ENCODE measurements around the gene BUD23. TPM values are rescaled to one million over a fixed set of nuclear protein-coding genes. Genes with fewer than 3 reads are reported as not detected.

Gene BUD23
- total and polyA plus RNA-seq, 9 of the 15 experiments (the other 6 are each of a cell fraction or from before 2014, with no cell fraction given), result 79.5 to 270 (median 150) TPM

DNA sequence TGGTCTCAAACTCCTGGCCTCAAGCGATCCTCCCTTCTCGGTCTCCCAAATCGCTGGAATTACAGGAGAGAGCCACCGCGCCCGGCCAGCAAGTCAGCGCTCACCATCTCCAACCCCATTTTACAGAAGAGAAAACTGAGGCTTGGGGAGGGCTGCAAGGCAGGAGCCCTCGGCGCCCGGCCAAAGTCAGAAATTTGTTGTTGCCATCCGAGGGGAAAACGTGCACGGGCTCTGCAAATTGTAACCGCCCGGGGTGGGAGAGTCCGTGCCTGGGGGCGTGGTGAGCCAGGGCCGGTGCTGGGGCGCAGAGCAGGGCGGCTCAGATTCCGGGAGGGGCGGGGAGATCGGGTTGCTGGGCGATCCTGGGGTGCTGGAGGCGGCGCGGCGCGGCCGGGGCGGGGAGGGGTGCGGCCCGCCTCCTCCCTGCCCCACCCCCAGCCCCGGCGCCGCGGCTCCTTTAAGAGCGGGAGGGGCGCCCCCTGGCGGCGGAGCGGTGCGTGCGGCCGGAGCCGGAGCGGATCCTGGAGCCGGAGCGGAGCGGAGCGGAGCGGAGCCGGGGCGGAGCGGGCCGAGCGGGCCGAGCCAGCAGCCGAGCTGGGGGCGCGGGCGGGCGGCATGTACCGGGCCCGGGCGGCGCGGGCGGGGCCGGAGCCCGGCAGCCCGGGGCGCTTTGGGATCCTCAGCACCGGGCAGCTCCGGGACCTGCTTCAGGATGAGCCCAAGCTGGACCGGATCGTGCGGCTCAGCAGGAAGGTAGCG lies 15.9 kb upstream of the BUD23 start, which contains the start of gene VPS37D (continued):
- TF ChIP-seq ZNF764 (CRISPR knock-in tag; IDR thresholded peaks at IDR 0.05; ENCODE audit: low read depth), result no peak
- peak; percentile 90 for TF ChIP-seq NCOA4 (IDR thresholded peaks at IDR 0.05; ENCODE audit: partially characterized antibody)
- no peak for TF ChIP-seq ZNF23 (CRISPR knock-in tag; IDR thresholded peaks at IDR 0.05)
- TF ChIP-seq TAF15 (IDR thresholded peaks at IDR 0.05; ENCODE audit: low read depth, low read length), result no peak
- peak in 1 of 2 experiments; percentile 50; a peak in 2 of 4 replicates for TF ChIP-seq FOXK2 (conservative IDR thresholded peaks at IDR 0.05 in 1 of 2, IDR thresholded peaks at IDR 0.05 in 1 of 2; ENCODE audit: low read depth in 2 of 2)
- no peak for TF ChIP-seq PPARD (CRISPR knock-in tag; IDR thresholded peaks at IDR 0.05)
- TF ChIP-seq TBP (optimal IDR thresholded peaks at IDR 0.05; ENCODE audit: low read depth, low read length), result peak; percentile 87
- peak; percentile 58; the same call in 1 of the 2 replicates for TF ChIP-seq POLR2G (IDR thresholded peaks at IDR 0.05; ENCODE audit: low read depth, low read length)
- TF ChIP-seq, protein P1, sequence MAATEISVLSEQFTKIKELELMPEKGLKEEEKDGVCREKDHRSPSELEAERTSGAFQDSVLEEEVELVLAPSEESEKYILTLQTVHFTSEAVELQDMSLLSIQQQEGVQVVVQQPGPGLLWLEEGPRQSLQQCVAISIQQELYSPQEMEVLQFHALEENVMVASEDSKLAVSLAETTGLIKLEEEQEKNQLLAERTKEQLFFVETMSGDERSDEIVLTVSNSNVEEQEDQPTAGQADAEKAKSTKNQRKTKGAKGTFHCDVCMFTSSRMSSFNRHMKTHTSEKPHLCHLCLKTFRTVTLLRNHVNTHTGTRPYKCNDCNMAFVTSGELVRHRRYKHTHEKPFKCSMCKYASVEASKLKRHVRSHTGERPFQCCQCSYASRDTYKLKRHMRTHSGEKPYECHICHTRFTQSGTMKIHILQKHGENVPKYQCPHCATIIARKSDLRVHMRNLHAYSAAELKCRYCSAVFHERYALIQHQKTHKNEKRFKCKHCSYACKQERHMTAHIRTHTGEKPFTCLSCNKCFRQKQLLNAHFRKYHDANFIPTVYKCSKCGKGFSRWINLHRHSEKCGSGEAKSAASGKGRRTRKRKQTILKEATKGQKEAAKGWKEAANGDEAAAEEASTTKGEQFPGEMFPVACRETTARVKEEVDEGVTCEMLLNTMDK (IDR thresholded peaks at IDR 0.05; ENCODE audit: borderline replicate concordance, insufficient read depth, low read depth, low read length, poor library complexity, severe bottlenecking), result peak; percentile 99
- TF ChIP-seq MEF2A (IDR thresholded peaks at IDR 0.05; ENCODE audit: control insufficient read depth, low read depth, low read length), result 0 out of 2 replicates have a peak, but pooled peaks have one; percentile 24
- no peak for TF ChIP-seq DDX20 (tag; IDR thresholded peaks at IDR 0.05; ENCODE audit: low read depth)
- TF ChIP-seq CHD4 (IDR thresholded peaks at IDR 0.05; ENCODE audit: insufficient read depth, insufficient replicate concordance, low read depth, low read length, poor library complexity, severe bottlenecking), result peak; percentile 100
- TF ChIP-seq, protein P2, sequence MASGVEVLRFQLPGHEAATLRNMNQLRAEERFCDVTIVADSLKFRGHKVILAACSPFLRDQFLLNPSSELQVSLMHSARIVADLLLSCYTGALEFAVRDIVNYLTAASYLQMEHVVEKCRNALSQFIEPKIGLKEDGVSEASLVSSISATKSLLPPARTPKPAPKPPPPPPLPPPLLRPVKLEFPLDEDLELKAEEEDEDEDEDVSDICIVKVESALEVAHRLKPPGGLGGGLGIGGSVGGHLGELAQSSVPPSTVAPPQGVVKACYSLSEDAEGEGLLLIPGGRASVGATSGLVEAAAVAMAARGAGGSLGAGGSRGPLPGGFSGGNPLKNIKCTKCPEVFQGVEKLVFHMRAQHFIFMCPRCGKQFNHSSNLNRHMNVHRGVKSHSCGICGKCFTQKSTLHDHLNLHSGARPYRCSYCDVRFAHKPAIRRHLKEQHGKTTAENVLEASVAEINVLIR (CRISPR knock-in tag; IDR thresholded peaks at IDR 0.05), result no peak
- peak; percentile 44 for TF ChIP-seq ZFP36 (IDR thresholded peaks at IDR 0.05; ENCODE audit: low read depth, low read length, partially characterized antibody)
- TF ChIP-seq MAZ (CRISPR knock-in tag; conservative IDR thresholded peaks at IDR 0.05 in 1 of 2, IDR thresholded peaks at IDR 0.05 in 1 of 2), result peak; percentile 89 to 95; a peak in 3 of 4 replicates
- peak; percentile 46 for TF ChIP-seq TAF1 (IDR thresholded peaks at IDR 0.05; ENCODE audit: control insufficient read depth, extremely low read depth, insufficient read depth, low read length, severe bottlenecking)
- 0 out of 2 replicates have a peak, but pooled peaks have one; percentile 53 for TF ChIP-seq ESRRA (IDR thresholded peaks at IDR 0.05; ENCODE audit: borderline replicate concordance, low read depth)
- TF ChIP-seq, protein P3, sequence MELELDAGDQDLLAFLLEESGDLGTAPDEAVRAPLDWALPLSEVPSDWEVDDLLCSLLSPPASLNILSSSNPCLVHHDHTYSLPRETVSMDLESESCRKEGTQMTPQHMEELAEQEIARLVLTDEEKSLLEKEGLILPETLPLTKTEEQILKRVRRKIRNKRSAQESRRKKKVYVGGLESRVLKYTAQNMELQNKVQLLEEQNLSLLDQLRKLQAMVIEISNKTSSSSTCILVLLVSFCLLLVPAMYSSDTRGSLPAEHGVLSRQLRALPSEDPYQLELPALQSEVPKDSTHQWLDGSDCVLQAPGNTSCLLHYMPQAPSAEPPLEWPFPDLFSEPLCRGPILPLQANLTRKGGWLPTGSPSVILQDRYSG (tag; conservative IDR thresholded peaks at IDR 0.05; ENCODE audit: low read depth), result no peak
- peak in 2 of 3 experiments; percentile 58 to 84 for TF ChIP-seq YY1 (IDR thresholded peaks at IDR 0.05; ENCODE audit: borderline replicate concordance in 1 of 3, control insufficient read depth in 1 of 3, extremely low read depth in 1 of 3, insufficient read depth in 3 of 3, insufficient read length in 1 of 3, insufficient replicate concordance in 2 of 3, low read depth in 1 of 3, low read length in 2 of 3)
- 0 out of 2 replicates have a peak, but pooled peaks have one; percentile 38 for TF ChIP-seq MTA1 (IDR thresholded peaks at IDR 0.05; ENCODE audit: borderline replicate concordance)
- TF ChIP-seq BHLHE40 (IDR thresholded peaks at IDR 0.05; ENCODE audit: low read length), result peak; percentile 77
